Fibroblast of mammary gland (primary cell): ENCODE results near the gene CLRN3.

ENCODE experiments used
- DNase-seq: peaks from one replicate; pipeline ENCODE4 v3.0.0-alpha.2; 2010; ENCODE audit warnings: low read depth
- H3K4me3 ChIP-seq: 2 replicates; pipeline ENCODE4 v1.5.1; 2011; ENCODE audit warnings: low read depth, mild to moderate bottlenecking, low read length, moderate library complexity; ENCODE audit not compliant: control insufficient read depth
- TF ChIP-seq, protein P1 (sequence below): conservative IDR thresholded peaks from 2 replicates; pipeline ENCODE4 v1.5.1; 2011; ENCODE audit warnings: low read depth, low read length, inconsistent platforms; ENCODE audit not compliant: control insufficient read depth, insufficient read depth

CLRN3 gene

DNA sequence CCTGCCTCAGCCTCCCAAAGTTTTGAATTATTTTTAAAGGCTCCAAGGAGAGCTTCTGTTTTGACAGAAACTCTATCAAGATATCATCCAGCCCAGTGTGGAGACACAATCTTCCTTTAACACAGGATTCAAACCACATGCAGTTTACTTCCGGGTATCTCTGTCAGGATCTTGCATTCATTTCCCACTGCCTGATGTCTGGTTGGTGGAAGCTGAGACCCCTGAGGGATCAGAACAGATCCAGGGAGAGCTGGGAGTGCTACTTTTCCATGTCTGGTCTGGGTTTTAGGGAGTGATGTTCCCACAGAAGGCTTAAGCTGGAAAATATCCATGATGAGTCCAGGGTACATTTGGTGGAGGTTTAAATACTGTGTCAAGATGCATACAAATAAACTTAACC is 30.9 kb upstream of the CLRN3 start:
- no peak for DNase-seq
- TF ChIP-seq, protein P1, sequence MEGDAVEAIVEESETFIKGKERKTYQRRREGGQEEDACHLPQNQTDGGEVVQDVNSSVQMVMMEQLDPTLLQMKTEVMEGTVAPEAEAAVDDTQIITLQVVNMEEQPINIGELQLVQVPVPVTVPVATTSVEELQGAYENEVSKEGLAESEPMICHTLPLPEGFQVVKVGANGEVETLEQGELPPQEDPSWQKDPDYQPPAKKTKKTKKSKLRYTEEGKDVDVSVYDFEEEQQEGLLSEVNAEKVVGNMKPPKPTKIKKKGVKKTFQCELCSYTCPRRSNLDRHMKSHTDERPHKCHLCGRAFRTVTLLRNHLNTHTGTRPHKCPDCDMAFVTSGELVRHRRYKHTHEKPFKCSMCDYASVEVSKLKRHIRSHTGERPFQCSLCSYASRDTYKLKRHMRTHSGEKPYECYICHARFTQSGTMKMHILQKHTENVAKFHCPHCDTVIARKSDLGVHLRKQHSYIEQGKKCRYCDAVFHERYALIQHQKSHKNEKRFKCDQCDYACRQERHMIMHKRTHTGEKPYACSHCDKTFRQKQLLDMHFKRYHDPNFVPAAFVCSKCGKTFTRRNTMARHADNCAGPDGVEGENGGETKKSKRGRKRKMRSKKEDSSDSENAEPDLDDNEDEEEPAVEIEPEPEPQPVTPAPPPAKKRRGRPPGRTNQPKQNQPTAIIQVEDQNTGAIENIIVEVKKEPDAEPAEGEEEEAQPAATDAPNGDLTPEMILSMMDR, result no peak
- no peak overlapping the region for H3K4me3 ChIP-seq

DNA sequence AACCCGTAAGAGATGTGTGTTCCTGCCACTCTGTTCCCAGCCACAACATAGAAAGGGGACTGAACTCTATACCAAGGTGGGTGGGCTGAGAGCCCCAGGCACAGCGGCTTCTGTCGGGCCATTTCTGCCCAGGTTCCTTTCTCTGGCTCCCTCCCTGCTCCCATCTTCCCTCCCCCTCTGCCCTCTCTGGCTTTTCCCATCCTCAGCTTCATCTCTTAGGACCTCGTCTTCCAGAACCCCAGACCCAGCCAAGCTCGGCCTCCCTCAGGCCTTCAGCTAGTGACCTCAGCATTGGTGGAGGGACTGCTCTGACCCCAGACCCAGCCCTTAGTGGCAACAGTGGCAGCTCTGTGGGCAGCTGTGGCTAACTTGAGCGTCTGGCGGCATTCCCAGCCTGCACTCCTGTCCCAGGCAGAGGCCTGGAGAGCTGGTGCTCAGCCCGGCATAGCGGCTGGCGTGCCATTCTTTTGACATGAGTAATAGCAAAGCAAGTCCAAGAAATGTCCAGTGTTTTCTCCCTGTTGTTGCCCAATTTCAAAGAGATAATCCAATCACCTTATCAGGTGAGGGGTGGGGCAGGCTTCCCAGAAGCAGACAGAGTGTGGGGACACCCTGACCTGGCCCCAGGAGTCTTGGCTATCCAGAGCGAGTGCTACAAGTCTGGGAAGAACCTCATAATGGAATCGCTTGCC is 30.1 kb upstream of the CLRN3 start:
- peak; percentile 78 for DNase-seq
- TF ChIP-seq, protein P1, result no peak
- no peak overlapping the region for H3K4me3 ChIP-seq

DNA sequence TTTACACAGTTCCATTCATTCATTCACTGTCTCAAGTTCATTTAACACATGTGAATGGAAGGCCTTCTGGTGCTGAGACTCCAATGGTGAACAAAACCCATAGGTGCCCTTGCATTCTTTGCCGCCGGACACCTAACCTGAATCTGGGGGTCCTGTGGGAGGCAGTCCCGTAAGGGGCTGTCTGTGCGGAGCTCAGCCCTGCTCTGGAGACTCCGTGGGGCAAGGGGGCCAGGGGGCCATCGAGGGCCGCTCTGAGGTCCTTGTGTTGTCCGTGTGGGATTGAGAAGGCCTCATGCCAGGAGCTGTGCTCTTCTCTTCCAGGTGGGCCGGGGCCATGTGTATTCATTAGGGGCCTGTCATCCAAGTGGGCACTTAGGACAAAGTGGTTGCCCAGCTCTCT is 29.5 kb upstream of the CLRN3 start:
- DNase-seq, result no peak
- no peak overlapping the region for H3K4me3 ChIP-seq
- TF ChIP-seq, protein P1, result no peak

DNA sequence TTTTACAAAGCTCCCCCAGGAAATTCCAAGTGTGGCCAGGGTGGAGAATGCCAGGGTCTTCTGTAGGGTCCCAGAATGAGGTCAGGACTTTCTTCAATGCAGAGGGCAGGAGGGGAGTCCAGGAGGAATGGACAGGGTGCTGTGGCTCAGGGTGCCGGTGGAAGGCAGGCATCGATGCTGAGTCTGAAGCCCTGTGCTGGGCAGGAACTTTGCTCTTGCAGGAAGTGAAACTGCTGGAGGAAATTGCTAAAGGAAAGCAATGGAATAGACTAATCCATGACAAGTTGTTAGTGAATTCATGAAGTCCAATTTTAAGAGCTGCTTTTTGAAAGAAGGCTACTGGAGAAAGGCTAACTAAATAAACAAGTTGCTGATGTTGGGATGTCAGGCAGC is 29.0 kb upstream of the CLRN3 start:
- no peak for DNase-seq
- no peak overlapping the region for H3K4me3 ChIP-seq
- TF ChIP-seq, protein P1, result no peak

DNA sequence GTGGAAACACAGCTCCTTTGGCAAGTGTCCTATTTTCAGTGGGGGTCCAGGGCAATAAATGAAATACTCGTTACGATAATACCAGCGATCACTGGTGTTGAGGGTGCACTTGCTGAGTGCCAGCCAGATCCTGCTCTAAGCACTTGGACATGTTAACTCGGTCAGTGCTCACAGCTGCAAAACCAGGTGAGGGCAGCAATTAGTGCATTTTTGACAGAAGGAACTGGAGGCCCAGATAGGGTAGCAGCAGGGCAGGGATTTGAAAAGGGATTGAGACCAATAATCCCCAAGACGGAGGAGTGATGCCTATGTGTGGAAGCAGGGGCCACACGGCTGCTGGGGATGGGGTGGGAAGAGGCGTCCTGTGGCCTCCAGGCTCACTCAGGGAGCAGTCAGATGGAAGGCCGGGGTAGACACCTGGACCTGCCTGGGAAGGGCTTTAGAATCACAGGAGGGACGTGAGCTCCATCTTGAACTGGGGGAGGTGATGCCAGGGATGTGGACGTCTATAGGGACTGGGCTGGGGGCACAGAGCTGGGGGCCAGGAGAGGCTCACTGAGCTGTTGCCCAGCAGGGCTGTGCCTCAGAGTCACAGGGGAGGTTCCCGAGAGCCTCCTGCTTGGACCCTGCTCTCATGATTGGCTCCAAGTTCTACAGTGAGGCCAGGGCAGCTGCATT is 28.5 kb upstream of the CLRN3 start:
- TF ChIP-seq, protein P1, result no peak
- H3K4me3 ChIP-seq, result no peak overlapping the region
- DNase-seq, result no peak

DNA sequence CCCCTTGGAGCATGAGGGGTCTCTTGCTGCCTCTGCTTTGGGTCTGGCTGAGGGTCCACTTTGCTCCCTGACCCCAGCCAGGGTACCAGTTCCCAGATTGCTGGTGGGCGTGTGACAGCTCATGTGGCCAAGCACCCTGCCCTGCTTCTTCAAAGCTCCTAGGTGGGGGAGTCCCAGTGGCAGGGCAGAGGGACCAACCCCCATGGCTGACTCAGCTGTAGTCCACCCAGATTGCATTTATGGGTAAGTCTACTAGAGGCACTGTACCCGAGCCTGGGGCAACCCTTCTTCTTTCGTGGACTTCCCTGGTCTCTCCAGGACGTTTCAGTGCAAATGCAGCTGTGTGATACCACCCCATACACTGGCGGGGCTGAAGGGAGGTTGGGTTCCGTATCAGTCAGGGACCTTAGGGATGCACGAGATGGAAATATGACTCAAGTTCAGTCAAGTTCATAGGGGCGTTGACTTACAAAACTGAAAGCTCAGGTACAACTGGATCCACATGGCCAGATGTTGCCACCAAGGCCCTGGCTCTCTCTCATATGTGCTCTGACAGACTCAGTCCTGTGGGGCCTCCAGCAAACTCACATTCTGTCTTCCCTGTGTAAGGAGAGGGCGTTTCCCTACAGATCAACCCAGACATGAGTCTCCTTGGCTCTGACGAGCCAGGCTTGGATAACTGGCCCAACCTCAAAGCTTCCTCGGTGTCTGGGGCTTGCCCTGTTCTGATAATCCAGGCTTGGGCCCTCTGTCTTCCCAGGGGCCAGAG is 27.7 kb upstream of the CLRN3 start:
- H3K4me3 ChIP-seq, result no peak overlapping the region
- TF ChIP-seq, protein P1, result no peak
- DNase-seq, result no peak
